Tibial nerve (tissue), 4 donors: ENCODE data around the gene B3GNT9.

ENCODE experiments used
- EP300 ChIP-seq, 2 donors: sonication (generic); formaldehyde crosslinking; IDR thresholded peaks; one replicate each; pipeline ENCODE4 v1.6.1; 2017; ENCODE audit warnings: antibody characterized with exemption in 2 of 2, mild to moderate bottlenecking in 1 of 2
- POLR2A ChIP-seq, 2 donors: fragments of 450-650 bp; IDR thresholded peaks; one replicate each; pipeline ENCODE4 v1.6.1; 2017; ENCODE audit warnings: antibody characterized with exemption in 2 of 2, mild to moderate bottlenecking in 2 of 2, moderate library complexity in 2 of 2
- TF ChIP-seq, protein P1 (sequence below), 5 experiments: fragments of 200-600 bp in 3 of 5; fragments of 450-650 bp in 2 of 5; sonication (generic) in 3 of 5; IDR thresholded peaks; one replicate each; pipeline ENCODE4 v1.5.1; 2016 to 2019; ENCODE audit warnings: antibody characterized with exemption in 5 of 5, mild to moderate bottlenecking in 3 of 5, moderate library complexity in 2 of 5

DNA sequence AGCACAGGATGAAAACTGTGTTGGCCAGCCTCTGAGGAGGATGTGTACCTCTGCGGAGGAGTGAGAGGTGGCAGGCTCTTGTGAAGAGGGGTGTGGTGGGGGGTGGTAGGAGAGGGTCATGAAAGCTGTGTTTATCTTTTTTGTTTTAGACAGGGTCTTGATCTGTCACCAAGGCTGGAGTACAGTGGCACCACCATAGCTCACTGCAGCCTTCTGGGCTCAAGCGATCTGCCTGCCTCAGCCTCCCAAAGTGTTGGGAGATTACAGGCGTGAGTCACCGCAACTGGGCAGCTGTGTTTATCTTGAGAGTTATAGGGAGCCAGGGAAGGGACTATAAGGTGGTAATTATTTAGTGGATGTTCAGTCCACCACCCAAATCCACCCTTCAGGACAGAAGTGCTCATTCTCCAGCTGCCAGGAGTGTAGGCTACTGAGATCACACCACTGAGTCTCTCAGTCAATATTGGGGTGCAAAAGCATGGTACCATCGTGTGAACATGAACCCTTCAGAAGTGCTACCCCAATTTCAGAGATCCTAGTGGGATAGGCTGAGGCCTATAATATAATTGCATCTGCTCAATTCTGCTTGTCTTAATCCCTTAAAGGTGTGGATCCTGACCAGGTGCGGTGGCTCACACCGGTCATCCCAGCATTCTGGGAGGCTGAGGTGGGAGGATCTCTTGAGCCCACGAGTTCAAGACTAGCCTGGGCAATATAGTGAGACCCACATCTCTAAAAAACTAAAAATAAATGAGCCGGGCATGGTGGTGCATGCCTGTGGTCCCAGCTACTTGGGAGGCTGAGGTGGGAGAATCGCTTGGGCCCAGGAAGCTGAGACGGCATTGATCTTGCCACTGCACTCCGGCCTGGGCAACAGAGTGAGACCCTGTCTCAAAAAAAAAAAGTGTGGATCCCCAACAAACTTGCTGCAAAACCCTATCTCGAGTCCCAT lies 39.9 kb upstream of the B3GNT9 start:
- TF ChIP-seq EP300 (IDR thresholded peaks at IDR 0.05) (no peak), POLR2A (IDR thresholded peaks at IDR 0.05) (no peak)
- TF ChIP-seq, protein P1, sequence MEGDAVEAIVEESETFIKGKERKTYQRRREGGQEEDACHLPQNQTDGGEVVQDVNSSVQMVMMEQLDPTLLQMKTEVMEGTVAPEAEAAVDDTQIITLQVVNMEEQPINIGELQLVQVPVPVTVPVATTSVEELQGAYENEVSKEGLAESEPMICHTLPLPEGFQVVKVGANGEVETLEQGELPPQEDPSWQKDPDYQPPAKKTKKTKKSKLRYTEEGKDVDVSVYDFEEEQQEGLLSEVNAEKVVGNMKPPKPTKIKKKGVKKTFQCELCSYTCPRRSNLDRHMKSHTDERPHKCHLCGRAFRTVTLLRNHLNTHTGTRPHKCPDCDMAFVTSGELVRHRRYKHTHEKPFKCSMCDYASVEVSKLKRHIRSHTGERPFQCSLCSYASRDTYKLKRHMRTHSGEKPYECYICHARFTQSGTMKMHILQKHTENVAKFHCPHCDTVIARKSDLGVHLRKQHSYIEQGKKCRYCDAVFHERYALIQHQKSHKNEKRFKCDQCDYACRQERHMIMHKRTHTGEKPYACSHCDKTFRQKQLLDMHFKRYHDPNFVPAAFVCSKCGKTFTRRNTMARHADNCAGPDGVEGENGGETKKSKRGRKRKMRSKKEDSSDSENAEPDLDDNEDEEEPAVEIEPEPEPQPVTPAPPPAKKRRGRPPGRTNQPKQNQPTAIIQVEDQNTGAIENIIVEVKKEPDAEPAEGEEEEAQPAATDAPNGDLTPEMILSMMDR (IDR thresholded peaks at IDR 0.05), result no peak
